H1 (cell line): ENCODE measurements around the gene TWIST2. TPM values are rescaled to one million over a fixed set of nuclear protein-coding genes. Genes with fewer than 3 reads are reported as not detected.

Source experiments
- ASH2L ChIP-seq: fragments of 200-600, 300-600 bp; sonication (generic); IDR thresholded peaks from one replicate; pipeline ENCODE4 v1.7.1; 2017; ENCODE audit warnings: low read length
- CTCF ChIP-seq, 3 experiments: IDR thresholded peaks; 1 replicate in 2 of 3; 2 replicates in 1 of 3; pipeline versions ENCODE4 v1.5.1 to v1.6.1; 2011; ENCODE audit warnings: low read length in 3 of 3, mild to moderate bottlenecking in 3 of 3, inconsistent platforms in 2 of 3, low read depth in 1 of 3, moderate library complexity in 1 of 3; ENCODE audit not compliant: insufficient read depth in 1 of 3; ENCODE audit errors: control extremely low read depth in 1 of 3
- HDAC2 ChIP-seq, 2 experiments: fragments of 300-600 bp in 1 of 2; sonication (generic) in 1 of 2; IDR thresholded peaks; 2 replicates each; pipeline ENCODE4 v1.6.1; 2011 to 2012; ENCODE audit warnings: low read depth in 2 of 2, low read length in 2 of 2, mild to moderate bottlenecking in 2 of 2, moderate library complexity in 2 of 2, borderline replicate concordance in 1 of 2, inconsistent platforms in 1 of 2
- MAX ChIP-seq: IDR thresholded peaks from 2 replicates; pipeline ENCODE4 v1.6.1; 2012; ENCODE audit warnings: inconsistent platforms
- RNF2 ChIP-seq: fragments of 200-900, 300-1000 bp; sonication (generic); IDR thresholded peaks from 2 replicates; pipeline ENCODE4 v1.7.1; 2016; ENCODE audit warnings: borderline replicate concordance, low read depth, mild to moderate bottlenecking, antibody characterized with exemption, low read length; ENCODE audit not compliant: poor library complexity, severe bottlenecking; ENCODE audit errors: missing control alignments
- YY1 ChIP-seq: IDR thresholded peaks from 2 replicates; pipeline ENCODE4 v1.6.1; 2011; ENCODE audit warnings: low read depth, mild to moderate bottlenecking, low read length
- polyA plus RNA-seq, 7 experiments: library from polyadenylated mRNA; depleted of rRNA in 3 of 7; stranded (reverse) in 5 of 7; unstranded in 2 of 7; fragments of >200 nt in 5 of 7; fragments of 200-250 nt in 2 of 7; gene quantifications; 1 replicate in 5 of 7; 2 replicates in 1 of 7; 4 replicates in 1 of 7; pipeline versions ENCODE4 v1.2.1 to v1.2.3, GENCODE V29; 2011 to 2013; ENCODE audit warnings: missing spikeins in 2 of 7, mixed read lengths in 2 of 7
- total RNA-seq: library from RNA; stranded (reverse); fragmentation: NEBNext Ultra II Directional; extraction: Animal tissue kit (Norgen Biotek cat#: 25700); gene quantifications from 2 replicates; pipeline ENCODE4 v1.2.1, GENCODE V29; 2021

Gene TWIST2
- total and polyA plus RNA-seq, 2 of the 8 experiments (the other 6 are each of a cell fraction or from before 2014, with no cell fraction given), result 2.6 to 4.3 TPM

- no peak for TF ChIP-seq HDAC2 (IDR thresholded peaks at IDR 0.05; ENCODE audit: borderline replicate concordance in 1 of 2, low read depth in 2 of 2, low read length in 2 of 2)
- TF ChIP-seq RNF2, result no peak
- TF ChIP-seq CTCF (IDR thresholded peaks at IDR 0.05; ENCODE audit: control extremely low read depth in 1 of 3, insufficient read depth in 1 of 3, low read depth in 1 of 3, low read length in 3 of 3), result no peak
- TF ChIP-seq MAX, result no peak
- TF ChIP-seq ASH2L, result no peak
- TF ChIP-seq YY1, result no peak
Measured at GRCh38 chr2:238930216-238930615, 82.3 kb downstream of the TWIST2 start (continued).
